CD4-positive, alpha-beta T cell treated with Interferon gamma for 1 hour (primary cell): ENCODE results near the gene SLC2A5.

ENCODE experiments used
- DNase-seq: peaks from one replicate; pipeline ENCODE4 v3.0.0-alpha.2; 2020

SLC2A5 gene

GRCh38 chr1:9059891-9060744 lies 9.3 kb downstream of the SLC2A5 start:
- no peak for DNase-seq

- DNase-seq, result no peak
Observed at GRCh38 chr1:9058465-9058864, 11.0 kb downstream of the SLC2A5 start.

GRCh38 chr1:9057851-9058250 lies 11.6 kb downstream of the SLC2A5 start:
- DNase-seq, result no peak

- no peak for DNase-seq
Observed at GRCh38 chr1:9052272-9053049, 17.0 kb downstream of the SLC2A5 start.

GRCh38 chr1:9051379-9051778 lies 18.1 kb downstream of the SLC2A5 start:
- DNase-seq, result no peak

GRCh38 chr1:9050803-9051202 lies 18.6 kb downstream of the SLC2A5 start:
- no peak for DNase-seq

- no peak for DNase-seq
Observed at GRCh38 chr1:9048551-9048950, 20.9 kb downstream of the SLC2A5 start.

GRCh38 chr1:9047019-9047418 lies 22.4 kb downstream of the SLC2A5 start:
- DNase-seq, result no peak

GRCh38 chr1:9045861-9046510 lies 23.4 kb downstream of the SLC2A5 start:
- DNase-seq, result no peak

- no peak for DNase-seq
Observed at GRCh38 chr1:9044236-9044635, 25.2 kb downstream of the SLC2A5 start.

GRCh38 chr1:9042272-9042671 lies 27.2 kb downstream of the SLC2A5 start:
- DNase-seq, result no peak

GRCh38 chr1:9041116-9041779 lies 28.2 kb downstream of the SLC2A5 start:
- no peak for DNase-seq

GRCh38 chr1:9040659-9041030 lies 28.8 kb downstream of the SLC2A5 start:
- no peak for DNase-seq

- no peak for DNase-seq
Observed at GRCh38 chr1:9039761-9040658, 29.4 kb downstream of the SLC2A5 start.

- no peak for DNase-seq
Observed at GRCh38 chr1:9038881-9039760, 30.3 kb downstream of the SLC2A5 start.

- no peak for DNase-seq
Observed at GRCh38 chr1:9038338-9038650, 31.1 kb downstream of the SLC2A5 start.

- DNase-seq, result peak; percentile 7
Observed at GRCh38 chr1:9037476-9038337, 31.7 kb downstream of the SLC2A5 start.

GRCh38 chr1:9035226-9035625 lies 34.2 kb downstream of the SLC2A5 start:
- no peak for DNase-seq

GRCh38 chr1:9033363-9033762 lies 36.1 kb downstream of the SLC2A5 start:
- DNase-seq, result no peak
